MM.1S (cell line): Measurements from ENCODE around the gene CLEC17A.

ENCODE experiments used
- EZH2 ChIP-seq: fragments of 300-600 bp; sonication (generic); optimal IDR thresholded peaks from 2 replicates; pipeline ENCODE3; 2017; ENCODE audit warnings: low read depth, mild to moderate bottlenecking, antibody characterized with exemption, low read length, mixed read lengths
- TF ChIP-seq, protein P1 (sequence below): fragments of 300-600 bp; sonication (generic); IDR thresholded peaks from 2 replicates; pipeline ENCODE4 v1.5.1; 2016; ENCODE audit warnings: antibody characterized with exemption, low read length, mixed read lengths

DNA sequence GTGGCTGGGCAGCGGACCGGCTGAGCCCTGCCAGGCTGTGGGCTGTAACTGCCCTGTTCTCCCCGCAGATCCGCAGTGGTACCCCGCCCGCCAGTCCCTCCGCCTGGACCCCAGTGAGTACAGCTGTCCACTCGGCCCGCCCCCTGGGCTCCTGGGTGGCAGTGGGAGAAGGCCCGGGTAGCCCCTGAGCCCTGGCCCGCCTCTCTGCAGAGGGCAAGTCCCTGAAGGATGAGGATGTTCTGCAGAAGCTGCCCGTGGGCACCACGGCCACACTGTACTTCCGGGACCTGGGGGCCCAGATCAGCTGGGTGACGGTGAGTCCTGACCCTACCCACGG, 19.3 kb upstream of the CLEC17A start:
- TF ChIP-seq, protein P1, sequence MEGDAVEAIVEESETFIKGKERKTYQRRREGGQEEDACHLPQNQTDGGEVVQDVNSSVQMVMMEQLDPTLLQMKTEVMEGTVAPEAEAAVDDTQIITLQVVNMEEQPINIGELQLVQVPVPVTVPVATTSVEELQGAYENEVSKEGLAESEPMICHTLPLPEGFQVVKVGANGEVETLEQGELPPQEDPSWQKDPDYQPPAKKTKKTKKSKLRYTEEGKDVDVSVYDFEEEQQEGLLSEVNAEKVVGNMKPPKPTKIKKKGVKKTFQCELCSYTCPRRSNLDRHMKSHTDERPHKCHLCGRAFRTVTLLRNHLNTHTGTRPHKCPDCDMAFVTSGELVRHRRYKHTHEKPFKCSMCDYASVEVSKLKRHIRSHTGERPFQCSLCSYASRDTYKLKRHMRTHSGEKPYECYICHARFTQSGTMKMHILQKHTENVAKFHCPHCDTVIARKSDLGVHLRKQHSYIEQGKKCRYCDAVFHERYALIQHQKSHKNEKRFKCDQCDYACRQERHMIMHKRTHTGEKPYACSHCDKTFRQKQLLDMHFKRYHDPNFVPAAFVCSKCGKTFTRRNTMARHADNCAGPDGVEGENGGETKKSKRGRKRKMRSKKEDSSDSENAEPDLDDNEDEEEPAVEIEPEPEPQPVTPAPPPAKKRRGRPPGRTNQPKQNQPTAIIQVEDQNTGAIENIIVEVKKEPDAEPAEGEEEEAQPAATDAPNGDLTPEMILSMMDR: no peak
- TF ChIP-seq EZH2: no peak
